Activated naive CD4-positive, alpha-beta T cell treated with anti-CD3 and anti-CD28 coated beads, Interleukin-2, amount 10 ng/mL, durations not matched to agents 5 hours and 36 hours (primary cell): ENCODE results near the gene ADORA2A. TPM values are rescaled to one million over a fixed set of nuclear protein-coding genes. Genes with fewer than 3 reads are reported as not detected.

Source experiments
- total RNA-seq, 2 experiments: library from RNA; stranded (reverse); gene quantifications; one replicate each; pipeline ENCODE4 v1.2.3, GENCODE V29; 2021

The ADORA2A gene
- 10 to 100 TPM; 31.8 to 36.5 TPM for total RNA-seq

GRCh38 chr22:24427500-24428164 is at the start of gene ADORA2A:
TSS of gene ADORA2A (plus strand) at chr22:24427599. CDS start at chr22:24433405, 5,806 bp downstream.

Other genes with a start within 250 kb of the ADORA2A start
- under 1 TPM; 0.55 to 0.78 TPM for gene SUSD2, start 246.1 kb upstream of the ADORA2A start, total RNA-seq
- not detected for gene GGT5, start 182.5 kb upstream of the ADORA2A start, total RNA-seq
- 10 to 100 TPM; 40.0 to 41.6 TPM for gene SPECC1L, start 156.8 kb upstream of the ADORA2A start, total RNA-seq
- under 1 TPM; 0.53 to 0.83 TPM for gene UPB1, start 67.7 kb downstream of the ADORA2A start, total RNA-seq
- 100 to 1,000 TPM; 108 to 110 TPM for gene GUCD1, start 127.5 kb downstream of the ADORA2A start, total RNA-seq
- 10 to 100 TPM; 86.7 to 93.1 TPM for gene SNRPD3, start 128.4 kb downstream of the ADORA2A start, total RNA-seq
- under 1 TPM; 0.98 to 0.99 TPM for gene LRRC75B, start 165.5 kb downstream of the ADORA2A start, total RNA-seq
- gene GGT1, start 175.6 kb downstream of the ADORA2A start, total RNA-seq: 10 to 100 TPM; 30.8 to 32.7 TPM